ENCODE data around the gene SLCO3A1.
A peak's percentile ranks its signal among the peaks of the same experiment; 100 is the strongest.

The SLCO3A1 gene

DNA sequence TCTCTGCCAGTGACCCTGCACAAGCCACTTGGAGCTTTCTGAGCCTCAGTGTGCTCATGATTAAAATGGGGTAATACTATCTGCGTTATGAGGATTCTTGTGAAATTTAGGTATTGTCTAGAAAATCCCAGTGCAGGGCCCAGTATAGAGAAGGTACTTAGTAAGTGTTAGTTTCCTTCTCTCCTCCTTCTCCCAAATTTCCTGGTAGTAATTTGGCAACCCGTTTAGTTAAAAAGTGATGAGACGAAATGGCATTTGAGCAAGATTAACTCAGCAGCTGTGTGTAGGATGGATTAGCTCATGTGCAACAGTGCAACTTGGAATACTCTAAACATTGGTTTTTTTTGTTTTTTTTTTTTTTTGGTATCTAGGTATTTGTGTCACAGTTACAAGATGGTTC lies 84.6 kb downstream of the SLCO3A1 start:
- Mint-ChIP-seq H3K4me1 (ENCODE audit: low read depth) (peaks cover 36% of the 10 kb centered on the region), H3K27ac (no peak overlapping the region), H3K9me3 (no peaks in the 10 kb centered on the region), H3K4me3 (no peak overlapping the region), H3K27me3 (ENCODE audit: low read depth) (no peaks in the 10 kb centered on the region), H3K36me3 (ENCODE audit: low read depth) (no peaks in the 10 kb centered on the region)
- DNase-seq (ENCODE audit: low spot score), result no peak

DNA sequence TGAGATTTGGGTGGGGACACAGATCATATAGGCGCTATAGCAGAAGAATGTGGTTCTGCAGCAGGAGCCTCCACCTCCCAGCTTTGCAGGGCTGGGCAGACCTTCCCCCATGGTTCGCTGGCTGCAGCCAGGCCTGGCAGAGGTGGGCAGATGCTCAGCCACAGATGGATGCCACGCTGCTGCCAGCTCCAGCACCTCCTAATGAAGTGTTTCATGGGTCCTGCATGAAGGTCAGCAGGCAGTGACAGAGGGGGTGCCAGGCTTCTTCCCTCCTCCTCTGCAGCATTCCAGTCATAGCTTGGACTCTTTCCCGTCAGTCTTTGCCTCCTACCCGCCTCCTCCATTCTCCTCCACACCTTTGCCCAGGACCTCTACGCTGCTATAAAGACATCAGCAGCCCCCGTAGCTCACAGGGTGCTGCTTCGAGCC lies 85.9 kb downstream of the SLCO3A1 start:
- no peaks in the 10 kb centered on the region for H3K9me3 Mint-ChIP-seq
- no peaks in the 10 kb centered on the region for H3K36me3 Mint-ChIP-seq (ENCODE audit: low read depth)
- no peak for DNase-seq (ENCODE audit: low spot score)
- no peak overlapping the region for H3K27ac Mint-ChIP-seq
- no peaks in the 10 kb centered on the region for H3K27me3 Mint-ChIP-seq (ENCODE audit: low read depth)
- H3K4me3 Mint-ChIP-seq, result no peak overlapping the region
- H3K4me1 Mint-ChIP-seq (ENCODE audit: low read depth), result peaks cover 44% of the 10 kb centered on the region

DNA sequence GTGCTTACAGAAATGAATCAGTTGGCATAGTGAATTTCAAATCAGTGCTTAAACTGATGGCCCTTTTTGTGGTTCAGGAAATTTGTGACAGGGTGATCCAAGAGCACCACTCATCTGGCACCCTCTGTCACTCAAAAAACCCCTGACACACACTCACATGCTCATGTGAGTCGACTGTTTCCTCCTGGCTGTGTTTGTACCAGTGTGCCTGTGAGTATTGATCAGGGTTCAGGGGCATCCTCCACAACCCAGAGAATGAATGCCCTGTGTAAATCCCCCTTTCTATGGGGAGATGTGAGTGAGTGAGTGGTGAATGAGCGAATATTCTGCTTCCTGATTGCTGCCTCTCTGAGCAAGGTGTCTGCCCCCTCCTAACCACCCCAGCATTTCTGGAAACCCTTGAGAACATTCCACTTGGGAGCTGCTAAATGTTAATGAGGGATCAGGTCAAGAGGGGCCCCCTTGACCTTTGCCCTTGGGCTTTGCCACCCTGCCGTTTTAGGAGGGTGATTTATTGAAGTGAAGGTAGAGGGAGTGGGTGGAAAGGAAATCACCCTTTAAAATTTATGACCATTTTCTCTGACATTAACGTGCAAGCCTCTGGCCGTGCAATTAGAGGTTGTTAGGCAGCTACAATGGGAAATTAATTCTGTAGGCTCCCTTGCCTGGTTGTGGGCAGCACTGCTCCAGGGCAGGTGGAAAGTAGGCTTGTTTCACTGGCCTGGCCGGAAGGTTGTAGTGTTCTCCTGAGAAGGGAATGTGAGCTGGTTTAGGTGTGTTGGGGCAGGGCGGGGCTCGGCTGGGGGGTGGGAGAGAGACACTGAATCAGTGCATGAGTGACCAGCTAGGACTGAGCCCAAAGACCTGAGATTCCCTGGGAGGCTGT lies 87.2 kb downstream of the SLCO3A1 start:
- Mint-ChIP-seq H3K4me1 (ENCODE audit: low read depth) (peaks cover 36% of the 10 kb centered on the region), H3K27ac (no peak overlapping the region), H3K27me3 (ENCODE audit: low read depth) (no peaks in the 10 kb centered on the region), H3K9me3 (no peaks in the 10 kb centered on the region), H3K36me3 (ENCODE audit: low read depth) (peaks cover 2% of the 10 kb centered on the region), H3K4me3 (no peak overlapping the region)
- peak; percentile 7 for DNase-seq (ENCODE audit: low spot score)

DNA sequence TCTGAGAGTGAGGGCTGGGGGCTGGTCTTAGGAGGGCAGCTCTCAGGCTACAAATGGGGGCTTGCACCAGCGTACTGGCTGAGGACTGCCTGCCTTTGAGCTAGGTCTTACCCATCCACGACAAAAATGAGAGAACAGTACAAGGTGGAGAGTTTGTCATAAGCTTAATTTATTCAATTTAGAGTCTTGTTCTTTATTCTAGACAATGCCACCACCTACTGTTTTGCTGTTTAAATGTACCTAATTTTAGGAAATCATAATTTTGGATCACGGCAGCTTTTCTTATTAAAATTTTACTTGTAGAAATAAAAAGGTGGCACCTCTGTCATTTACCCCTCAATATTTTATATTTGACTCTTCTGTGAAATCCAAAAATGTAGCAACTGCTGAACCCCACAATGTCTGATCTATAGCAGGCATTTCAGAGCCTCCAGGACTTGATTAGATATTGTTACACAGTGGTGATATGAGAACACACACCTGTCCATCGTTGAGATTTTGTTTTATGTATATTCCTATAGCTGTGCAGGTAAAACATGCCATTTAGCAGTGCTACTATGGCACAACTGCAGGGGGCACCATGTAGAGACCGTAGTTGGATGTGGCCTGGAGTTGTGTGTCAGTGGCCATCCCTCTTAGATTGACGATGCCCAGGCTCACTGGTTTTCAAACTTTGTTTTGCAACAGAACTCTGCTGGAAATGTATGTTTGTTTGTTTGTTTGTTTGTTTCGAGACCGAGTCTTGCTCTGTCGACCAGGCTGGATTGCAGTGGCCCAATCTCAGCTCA lies 88.6 kb downstream of the SLCO3A1 start:
- DNase-seq (ENCODE audit: low spot score), result no peak
- H3K36me3 Mint-ChIP-seq (ENCODE audit: low read depth), result peaks cover 2% of the 10 kb centered on the region
- peaks cover 3% of the 10 kb centered on the region for H3K27me3 Mint-ChIP-seq (ENCODE audit: low read depth)
- H3K4me1 Mint-ChIP-seq (ENCODE audit: low read depth), result peaks cover 35% of the 10 kb centered on the region
- H3K9me3 Mint-ChIP-seq, result no peaks in the 10 kb centered on the region
- H3K27ac Mint-ChIP-seq, result no peak overlapping the region
- no peak overlapping the region for H3K4me3 Mint-ChIP-seq

DNA sequence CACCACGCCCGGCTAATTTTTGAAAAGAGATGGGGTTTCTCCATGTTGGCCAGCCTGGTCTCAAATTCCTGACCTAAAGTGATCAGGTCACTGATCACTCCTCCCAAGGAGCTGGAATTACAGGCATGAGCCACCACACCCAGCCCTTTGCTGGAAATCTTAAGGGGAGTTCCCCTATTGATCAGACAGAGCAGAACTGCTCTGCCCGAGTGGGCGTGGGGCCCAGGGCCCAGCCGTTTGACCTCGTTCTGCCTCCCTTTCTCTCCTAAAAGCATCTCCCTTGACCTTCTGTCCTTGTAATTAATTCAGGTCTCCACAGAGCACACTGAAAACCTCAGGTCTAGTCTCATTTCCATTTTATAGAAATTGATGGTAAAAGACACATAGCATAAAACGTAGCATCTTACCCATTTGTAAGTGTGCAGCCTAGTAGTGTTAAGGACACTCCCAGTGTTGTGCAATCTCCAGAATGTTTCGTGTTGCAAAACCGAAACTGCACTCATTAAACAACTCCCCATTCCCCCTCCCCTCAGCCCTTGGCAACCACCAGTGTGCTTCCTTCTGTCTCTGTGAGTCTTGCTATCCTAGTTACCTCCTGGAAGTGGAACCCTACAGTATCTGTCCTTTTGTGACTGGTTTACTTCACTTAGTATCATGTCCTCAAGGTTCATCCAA lies 89.3 kb downstream of the SLCO3A1 start:
- Mint-ChIP-seq H3K4me1 (ENCODE audit: low read depth) (peaks cover 40% of the 10 kb centered on the region), H3K27me3 (ENCODE audit: low read depth) (peaks cover 3% of the 10 kb centered on the region), H3K36me3 (ENCODE audit: low read depth) (peaks cover 2% of the 10 kb centered on the region), H3K9me3 (no peaks in the 10 kb centered on the region), H3K4me3 (peak overlapping the region; percentile 81), H3K27ac (peak overlapping the region; percentile 73)
- peak; percentile 50 for DNase-seq (ENCODE audit: low spot score)

DNA sequence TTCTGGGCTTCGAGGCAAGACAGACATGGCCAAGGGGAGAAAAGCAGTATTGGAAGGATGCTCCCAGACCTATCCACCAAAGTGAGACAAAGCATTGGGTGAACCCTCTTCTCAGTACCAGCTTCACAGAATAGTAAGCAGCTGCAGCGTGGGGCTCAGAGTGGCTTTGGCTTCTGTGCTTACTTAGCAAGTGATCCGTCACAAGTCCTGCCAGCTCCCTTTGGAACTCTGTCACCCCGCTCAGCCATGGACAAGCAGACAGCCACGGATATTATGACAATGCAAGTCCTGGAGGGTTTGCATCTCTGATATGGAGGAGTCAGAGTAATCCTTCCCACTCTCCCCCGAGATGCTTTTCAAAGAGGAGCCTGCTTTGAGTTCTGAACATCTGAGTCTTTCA lies 90.8 kb downstream of the SLCO3A1 start:
- Mint-ChIP-seq H3K4me3 (no peak overlapping the region), H3K9me3 (no peaks in the 10 kb centered on the region), H3K4me1 (ENCODE audit: low read depth) (peaks cover 40% of the 10 kb centered on the region), H3K27me3 (ENCODE audit: low read depth) (peaks cover 3% of the 10 kb centered on the region), H3K36me3 (ENCODE audit: low read depth) (peaks cover 2% of the 10 kb centered on the region), H3K27ac (no peak overlapping the region)
- no peak for DNase-seq (ENCODE audit: low spot score)

DNA sequence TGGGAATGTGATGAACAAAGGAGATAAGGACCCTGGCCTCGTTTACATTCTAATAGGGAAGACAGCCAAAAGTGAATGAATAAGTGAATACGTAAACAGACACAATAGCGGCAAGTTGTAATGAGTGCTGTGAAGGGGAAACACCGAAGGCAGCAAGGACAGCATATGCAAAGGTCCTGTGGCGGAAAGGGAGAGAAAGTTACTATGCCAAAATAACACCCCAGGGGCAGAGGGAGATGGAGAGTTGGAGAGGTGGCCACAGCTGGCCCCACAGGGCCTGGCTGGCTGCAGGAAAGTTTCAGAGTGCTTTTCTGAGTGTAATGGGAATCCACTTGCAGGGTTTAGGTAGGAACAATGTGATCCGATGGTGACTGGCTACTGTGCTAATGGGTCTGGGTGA lies 91.9 kb downstream of the SLCO3A1 start:
- H3K27ac Mint-ChIP-seq, result no peak overlapping the region
- no peak overlapping the region for H3K4me3 Mint-ChIP-seq
- peaks cover 2% of the 10 kb centered on the region for H3K36me3 Mint-ChIP-seq (ENCODE audit: low read depth)
- H3K4me1 Mint-ChIP-seq (ENCODE audit: low read depth), result peaks cover 41% of the 10 kb centered on the region
- peaks cover 3% of the 10 kb centered on the region for H3K27me3 Mint-ChIP-seq (ENCODE audit: low read depth)
- no peak for DNase-seq (ENCODE audit: low spot score)
- no peaks in the 10 kb centered on the region for H3K9me3 Mint-ChIP-seq

DNA sequence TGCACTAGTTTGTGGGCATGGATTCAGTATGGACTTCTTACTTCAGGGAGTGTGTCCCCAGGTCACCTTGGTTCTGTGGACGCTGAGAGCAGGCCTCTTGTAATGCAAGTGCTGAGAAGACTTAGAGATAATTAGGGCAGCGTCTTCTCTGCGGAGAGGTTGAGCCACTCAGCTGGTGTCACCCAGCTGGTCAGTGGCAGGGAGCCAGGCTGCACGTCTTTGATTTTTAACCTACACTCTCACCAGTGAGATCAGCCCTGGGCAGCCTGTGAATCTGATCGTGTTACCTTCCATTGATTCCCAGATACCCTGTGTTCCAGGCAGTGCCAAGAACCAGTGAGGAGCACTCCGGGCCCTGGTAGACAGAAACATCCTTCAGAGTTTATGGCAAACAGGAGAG lies 92.6 kb downstream of the SLCO3A1 start:
- H3K36me3 Mint-ChIP-seq (ENCODE audit: low read depth), result peaks cover 2% of the 10 kb centered on the region
- peaks cover 42% of the 10 kb centered on the region for H3K4me1 Mint-ChIP-seq (ENCODE audit: low read depth)
- DNase-seq (ENCODE audit: low spot score), result no peak
- peaks cover 3% of the 10 kb centered on the region for H3K27me3 Mint-ChIP-seq (ENCODE audit: low read depth)
- H3K4me3 Mint-ChIP-seq, result no peak overlapping the region
- H3K27ac Mint-ChIP-seq, result no peak overlapping the region
- no peaks in the 10 kb centered on the region for H3K9me3 Mint-ChIP-seq

DNA sequence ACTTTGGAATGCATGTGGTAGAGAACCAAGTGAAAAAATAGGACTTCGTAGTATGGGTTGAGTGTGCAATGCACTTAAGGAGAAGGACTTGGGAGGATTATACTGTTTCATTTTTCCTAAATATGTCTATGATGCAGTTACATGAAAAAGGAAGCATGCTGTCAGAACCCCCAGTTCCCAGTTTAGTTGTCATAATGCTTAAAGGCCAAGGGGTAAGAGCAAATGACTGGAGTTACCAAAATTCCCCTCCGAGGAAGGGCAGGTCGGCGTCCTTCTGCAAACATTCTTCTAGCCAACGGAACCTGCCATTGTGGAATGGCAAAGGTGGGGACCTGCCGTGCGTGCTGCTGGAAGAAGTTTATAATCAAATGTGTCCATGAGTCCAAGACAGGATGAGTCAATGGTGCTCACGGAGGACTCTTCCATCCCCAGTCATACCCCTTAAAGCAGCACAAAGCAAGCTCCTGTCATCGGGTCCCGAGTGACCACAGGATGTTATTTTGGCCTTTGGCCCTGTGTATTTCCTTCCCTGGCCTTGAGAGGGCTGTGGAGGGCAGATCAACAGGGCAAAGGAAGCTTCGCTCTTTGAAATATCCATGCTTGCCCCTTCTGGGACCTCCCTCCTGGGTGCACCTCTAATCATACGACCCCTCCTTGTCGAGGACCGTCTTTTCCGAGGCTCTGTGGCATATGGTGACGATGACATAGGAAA lies 93.2 kb downstream of the SLCO3A1 start:
- Mint-ChIP-seq H3K4me3 (no peak overlapping the region), H3K27ac (no peak overlapping the region), H3K27me3 (ENCODE audit: low read depth) (peaks cover 3% of the 10 kb centered on the region), H3K36me3 (ENCODE audit: low read depth) (peaks cover 2% of the 10 kb centered on the region), H3K9me3 (no peaks in the 10 kb centered on the region), H3K4me1 (ENCODE audit: low read depth) (peaks cover 41% of the 10 kb centered on the region)
- no peak for DNase-seq (ENCODE audit: low spot score)

DNA sequence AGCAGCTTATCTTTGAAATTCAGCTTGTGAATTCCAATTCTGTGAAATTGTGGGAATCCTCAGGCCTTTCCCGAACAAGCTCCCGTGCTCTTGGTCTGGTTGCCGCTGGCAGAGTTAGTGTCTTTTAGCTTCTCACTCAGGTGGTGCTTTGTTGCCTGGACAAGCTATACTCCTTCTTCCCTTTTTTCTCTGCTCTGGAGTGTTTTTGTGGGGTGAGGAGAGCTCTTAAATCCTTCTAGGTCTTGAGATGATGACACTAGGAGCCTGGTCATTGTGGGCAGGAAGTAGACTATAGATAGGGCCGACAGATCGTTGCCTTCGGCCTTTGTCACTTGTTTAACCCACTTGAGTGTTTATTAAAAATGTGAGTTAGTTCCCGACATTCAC lies 93.8 kb downstream of the SLCO3A1 start:
- Mint-ChIP-seq H3K9me3 (no peaks in the 10 kb centered on the region), H3K4me1 (ENCODE audit: low read depth) (peaks cover 41% of the 10 kb centered on the region), H3K4me3 (no peak overlapping the region), H3K36me3 (ENCODE audit: low read depth) (peaks cover 2% of the 10 kb centered on the region), H3K27me3 (ENCODE audit: low read depth) (peaks cover 3% of the 10 kb centered on the region), H3K27ac (no peak overlapping the region)
- DNase-seq (ENCODE audit: low spot score), result no peak

DNA sequence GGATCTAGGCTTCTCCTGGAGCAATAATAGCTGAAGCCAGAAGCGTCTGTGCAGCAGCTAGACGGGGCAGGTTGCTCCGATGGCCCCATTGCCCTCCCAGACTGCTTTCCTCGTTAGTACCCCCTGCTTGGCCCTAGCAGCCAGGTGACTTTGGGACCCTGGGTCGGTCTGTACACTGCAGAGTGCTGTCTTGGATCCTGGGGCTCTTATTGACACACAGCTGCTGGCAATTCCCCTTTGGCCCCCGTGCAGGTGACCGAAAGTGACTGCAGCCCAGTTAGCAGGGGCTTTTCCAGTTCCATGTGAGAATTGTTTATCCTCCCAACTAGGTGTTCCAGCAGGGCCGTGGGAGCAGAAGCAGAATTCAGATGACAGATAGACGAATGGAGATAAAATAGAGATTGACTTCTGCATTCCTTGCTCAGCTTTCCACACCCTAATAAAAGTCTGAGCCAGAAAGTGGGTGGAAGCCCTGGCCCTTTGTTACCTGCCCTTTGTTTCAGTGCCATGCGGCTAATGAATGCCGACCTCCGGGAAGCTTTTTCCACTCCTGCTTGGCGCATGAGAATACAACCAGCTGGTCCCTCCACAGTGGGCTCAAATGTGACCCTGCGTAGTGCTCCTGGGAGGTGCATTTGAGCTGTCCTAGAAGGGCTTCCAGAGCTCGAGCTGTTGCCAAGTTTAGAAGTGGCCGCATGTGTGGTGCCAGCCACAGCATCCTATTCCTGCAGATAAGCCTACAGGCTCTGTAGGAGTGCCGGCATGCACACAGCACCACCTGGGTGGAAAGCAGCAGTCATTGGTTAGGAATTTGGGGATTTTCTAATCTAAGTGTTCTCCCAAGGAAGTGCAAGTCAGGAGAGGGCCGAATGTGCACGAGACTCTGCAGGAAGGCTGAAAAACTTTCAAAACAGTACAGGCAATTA lies 94.4 kb downstream of the SLCO3A1 start:
- peaks cover 42% of the 10 kb centered on the region for H3K4me1 Mint-ChIP-seq (ENCODE audit: low read depth)
- H3K4me3 Mint-ChIP-seq, result no peak overlapping the region
- H3K27me3 Mint-ChIP-seq (ENCODE audit: low read depth), result peaks cover 3% of the 10 kb centered on the region
- H3K27ac Mint-ChIP-seq, result no peak overlapping the region
- H3K36me3 Mint-ChIP-seq (ENCODE audit: low read depth), result peaks cover 2% of the 10 kb centered on the region
- DNase-seq (ENCODE audit: low spot score), result no peak
- H3K9me3 Mint-ChIP-seq, result no peaks in the 10 kb centered on the region

DNA sequence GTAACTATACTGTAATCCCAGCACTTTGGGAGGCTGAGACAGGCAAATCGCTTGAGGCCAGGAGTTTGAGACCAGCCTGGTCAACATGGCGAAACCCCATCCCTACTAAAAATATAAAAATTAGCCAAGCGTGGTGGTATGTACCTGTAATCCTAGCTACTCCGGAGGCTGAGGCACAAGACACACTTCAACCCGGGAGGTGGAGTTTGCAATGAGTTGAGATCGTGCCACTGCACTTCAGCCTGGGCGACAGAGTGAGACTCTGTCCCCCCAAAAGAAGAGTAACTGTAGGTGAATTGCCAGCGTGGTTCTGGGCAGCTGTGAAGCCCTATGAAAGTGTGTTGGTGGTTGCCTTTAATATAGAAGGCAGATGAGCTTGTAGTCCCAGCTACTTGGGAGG lies 95.9 kb downstream of the SLCO3A1 start:
- no peak for DNase-seq (ENCODE audit: low spot score)
- H3K36me3 Mint-ChIP-seq (ENCODE audit: low read depth), result peaks cover 2% of the 10 kb centered on the region
- no peak overlapping the region for H3K27ac Mint-ChIP-seq
- H3K4me1 Mint-ChIP-seq (ENCODE audit: low read depth), result peaks cover 43% of the 10 kb centered on the region
- H3K9me3 Mint-ChIP-seq, result no peaks in the 10 kb centered on the region
- H3K27me3 Mint-ChIP-seq (ENCODE audit: low read depth), result peaks cover 3% of the 10 kb centered on the region
- H3K4me3 Mint-ChIP-seq, result no peak overlapping the region

DNA sequence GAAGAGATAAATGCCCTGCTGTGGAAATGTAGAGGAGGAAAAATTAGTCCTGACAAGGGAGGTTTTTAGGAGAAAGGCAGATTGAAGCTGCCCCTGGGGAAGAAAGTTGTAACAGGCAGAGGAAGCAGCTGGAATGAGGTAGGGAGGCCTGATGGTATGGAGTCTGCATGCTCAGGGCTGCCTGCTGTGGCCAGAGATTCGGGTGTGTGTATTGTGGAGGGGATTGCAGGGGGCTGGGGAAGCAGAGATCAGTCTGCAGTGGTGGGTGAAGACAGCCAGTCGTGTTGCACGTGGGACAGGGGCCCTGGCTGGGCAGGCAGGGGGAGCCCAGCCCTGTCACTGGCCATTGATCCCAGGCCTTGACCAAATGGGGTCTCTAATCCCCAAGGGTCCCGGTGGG lies 96.5 kb downstream of the SLCO3A1 start:
- H3K36me3 Mint-ChIP-seq (ENCODE audit: low read depth), result no peaks in the 10 kb centered on the region
- no peaks in the 10 kb centered on the region for H3K9me3 Mint-ChIP-seq
- no peak overlapping the region for H3K27ac Mint-ChIP-seq
- H3K4me1 Mint-ChIP-seq (ENCODE audit: low read depth), result peaks cover 45% of the 10 kb centered on the region
- DNase-seq (ENCODE audit: low spot score), result no peak
- H3K4me3 Mint-ChIP-seq, result no peak overlapping the region
- H3K27me3 Mint-ChIP-seq (ENCODE audit: low read depth), result peaks cover 3% of the 10 kb centered on the region
